Activated naive CD8-positive, alpha-beta T cell (primary cell): ENCODE data around the gene EIF4A3.
"Not testable (repeated sequence)": the region's sequence is repeated elsewhere in the genome, so short reads cannot be mapped to it uniquely, and the experiment has no call there.

Experiments used
- H3K27ac Mint-ChIP-seq: one replicate; pipeline ENCODE4 v1.8.0; 2021; ENCODE audit warnings: mixed read lengths
- H3K27me3 Mint-ChIP-seq: one replicate; pipeline ENCODE4 v1.8.0; 2021; ENCODE audit warnings: mixed read lengths
- H3K36me3 Mint-ChIP-seq: one replicate; pipeline ENCODE4 v1.8.0; 2021; ENCODE audit warnings: mixed read lengths
- H3K4me1 Mint-ChIP-seq: one replicate; pipeline ENCODE4 v1.8.0; 2021; ENCODE audit warnings: low read depth, mixed read lengths
- H3K4me3 Mint-ChIP-seq: one replicate; pipeline ENCODE4 v1.8.0; 2021; ENCODE audit warnings: mild to moderate bottlenecking, mixed read lengths
- H3K9me3 Mint-ChIP-seq: one replicate; pipeline ENCODE4 v1.8.0; 2021; ENCODE audit warnings: low read depth, mixed read lengths

The EIF4A3 gene

DNA sequence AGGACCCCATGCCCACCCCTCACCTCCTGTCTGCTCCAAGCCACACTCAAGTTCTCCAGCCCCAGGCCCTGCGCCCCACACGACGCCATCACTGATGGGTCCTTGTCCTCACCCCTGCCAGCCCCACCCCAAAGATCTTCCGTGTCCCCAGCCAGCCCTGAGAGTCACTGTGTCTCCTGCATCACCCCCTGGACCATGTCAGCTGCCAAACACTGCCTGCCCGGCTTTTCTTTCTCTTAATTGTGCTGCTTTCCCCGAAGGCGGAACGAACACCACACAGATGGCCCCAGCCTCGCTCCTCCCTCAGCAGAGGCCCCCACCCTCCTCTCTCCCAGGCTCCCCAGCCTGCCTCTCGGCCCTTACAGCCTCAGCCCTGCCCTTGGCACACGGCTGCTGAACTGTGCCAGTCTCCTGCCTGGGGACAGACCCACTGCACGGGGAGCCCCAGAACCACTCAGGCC lies 50.3 kb downstream of the EIF4A3 start:
- no peaks in the 10 kb centered on the region for H3K9me3 Mint-ChIP-seq

GRCh38 chr17:80095844-80096475 lies 51.0 kb downstream of the EIF4A3 start:
- Mint-ChIP-seq H3K27me3 (no peaks in the 10 kb centered on the region), H3K4me3 (no peak overlapping the region), H3K4me1 (peaks cover 17% of the 10 kb centered on the region), H3K27ac (no peak overlapping the region), H3K9me3 (no peaks in the 10 kb centered on the region), H3K36me3 (no peaks in the 10 kb centered on the region)

More for the DNA sequence above, 50.3 kb downstream of the EIF4A3 start:
- H3K36me3 Mint-ChIP-seq, result no peaks in the 10 kb centered on the region
- no peaks in the 10 kb centered on the region for H3K27me3 Mint-ChIP-seq
- H3K4me3 Mint-ChIP-seq, result no peak overlapping the region
- H3K27ac Mint-ChIP-seq, result no peak overlapping the region
- peaks cover 17% of the 10 kb centered on the region for H3K4me1 Mint-ChIP-seq

GRCh38 chr17:80095038-80095843 lies 51.7 kb downstream of the EIF4A3 start:
- H3K4me1 Mint-ChIP-seq, result peaks cover 9% of the 10 kb centered on the region
- no peaks in the 10 kb centered on the region for H3K27me3 Mint-ChIP-seq
- H3K9me3 Mint-ChIP-seq, result no peaks in the 10 kb centered on the region
- H3K36me3 Mint-ChIP-seq, result no peaks in the 10 kb centered on the region
- no peak overlapping the region for H3K4me3 Mint-ChIP-seq
- H3K27ac Mint-ChIP-seq, result no peak overlapping the region

DNA sequence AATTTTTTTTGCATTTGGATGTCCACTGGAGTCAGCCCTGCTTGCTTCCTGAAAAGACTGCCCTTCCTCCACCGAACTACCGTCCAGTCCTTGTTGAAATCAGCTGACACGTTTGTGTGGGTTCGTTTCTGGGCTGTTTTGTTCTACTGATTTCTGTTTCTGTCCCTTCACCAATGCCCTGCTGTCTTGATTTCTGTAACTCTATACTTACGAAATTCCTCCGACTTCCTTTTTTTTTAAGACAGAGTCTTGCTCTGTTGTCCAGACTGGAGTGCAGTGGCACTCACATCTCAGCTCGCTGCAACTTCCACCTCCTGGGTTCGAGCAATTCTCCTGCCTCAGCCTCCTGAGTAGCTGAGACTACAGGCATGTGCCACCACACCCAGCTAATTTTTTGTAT lies 54.0 kb downstream of the EIF4A3 start:
- no peak overlapping the region for H3K27ac Mint-ChIP-seq
- H3K4me1 Mint-ChIP-seq, result no peaks in the 10 kb centered on the region
- no peak overlapping the region for H3K4me3 Mint-ChIP-seq
- no peaks in the 10 kb centered on the region for H3K36me3 Mint-ChIP-seq
- no peaks in the 10 kb centered on the region for H3K27me3 Mint-ChIP-seq
- H3K9me3 Mint-ChIP-seq, result no peaks in the 10 kb centered on the region

GRCh38 chr17:80091376-80091775 lies 55.6 kb downstream of the EIF4A3 start:
- Mint-ChIP-seq H3K4me3 (no peak overlapping the region), H3K36me3 (no peaks in the 10 kb centered on the region), H3K27ac (no peak overlapping the region), H3K4me1 (no peaks in the 10 kb centered on the region), H3K9me3 (no peaks in the 10 kb centered on the region), H3K27me3 (no peaks in the 10 kb centered on the region)

GRCh38 chr17:80090164-80090563 lies 56.8 kb downstream of the EIF4A3 start:
- H3K27me3 Mint-ChIP-seq, H3K27ac Mint-ChIP-seq, H3K9me3 Mint-ChIP-seq, H3K4me3 Mint-ChIP-seq, H3K4me1 Mint-ChIP-seq, H3K36me3 Mint-ChIP-seq: not testable (repeated sequence)

DNA sequence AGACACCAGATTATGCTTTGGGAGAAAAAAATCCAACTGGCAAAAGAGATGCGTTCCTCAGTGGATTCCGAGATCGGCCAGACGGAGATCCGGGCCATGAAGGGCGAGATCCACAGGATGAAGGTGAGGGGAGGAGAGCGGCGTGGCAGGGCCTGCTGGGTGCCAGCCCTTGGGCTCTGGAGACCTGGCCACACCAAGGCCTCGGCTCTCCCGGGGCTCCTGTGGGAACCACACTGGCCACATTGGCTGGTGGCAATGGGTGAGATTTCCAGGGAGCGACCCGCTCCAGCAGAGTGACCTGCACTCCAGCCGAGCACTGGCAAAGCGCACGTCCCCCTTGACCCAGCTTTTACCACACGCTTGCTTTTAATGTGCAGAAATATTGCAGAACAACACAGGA lies 57.2 kb downstream of the EIF4A3 start:
- no peaks in the 10 kb centered on the region for H3K27me3 Mint-ChIP-seq
- H3K27ac Mint-ChIP-seq, result no peak overlapping the region
- no peaks in the 10 kb centered on the region for H3K9me3 Mint-ChIP-seq
- H3K36me3 Mint-ChIP-seq, result no peaks in the 10 kb centered on the region
- H3K4me1 Mint-ChIP-seq, result no peaks in the 10 kb centered on the region
- H3K4me3 Mint-ChIP-seq, result no peak overlapping the region

DNA sequence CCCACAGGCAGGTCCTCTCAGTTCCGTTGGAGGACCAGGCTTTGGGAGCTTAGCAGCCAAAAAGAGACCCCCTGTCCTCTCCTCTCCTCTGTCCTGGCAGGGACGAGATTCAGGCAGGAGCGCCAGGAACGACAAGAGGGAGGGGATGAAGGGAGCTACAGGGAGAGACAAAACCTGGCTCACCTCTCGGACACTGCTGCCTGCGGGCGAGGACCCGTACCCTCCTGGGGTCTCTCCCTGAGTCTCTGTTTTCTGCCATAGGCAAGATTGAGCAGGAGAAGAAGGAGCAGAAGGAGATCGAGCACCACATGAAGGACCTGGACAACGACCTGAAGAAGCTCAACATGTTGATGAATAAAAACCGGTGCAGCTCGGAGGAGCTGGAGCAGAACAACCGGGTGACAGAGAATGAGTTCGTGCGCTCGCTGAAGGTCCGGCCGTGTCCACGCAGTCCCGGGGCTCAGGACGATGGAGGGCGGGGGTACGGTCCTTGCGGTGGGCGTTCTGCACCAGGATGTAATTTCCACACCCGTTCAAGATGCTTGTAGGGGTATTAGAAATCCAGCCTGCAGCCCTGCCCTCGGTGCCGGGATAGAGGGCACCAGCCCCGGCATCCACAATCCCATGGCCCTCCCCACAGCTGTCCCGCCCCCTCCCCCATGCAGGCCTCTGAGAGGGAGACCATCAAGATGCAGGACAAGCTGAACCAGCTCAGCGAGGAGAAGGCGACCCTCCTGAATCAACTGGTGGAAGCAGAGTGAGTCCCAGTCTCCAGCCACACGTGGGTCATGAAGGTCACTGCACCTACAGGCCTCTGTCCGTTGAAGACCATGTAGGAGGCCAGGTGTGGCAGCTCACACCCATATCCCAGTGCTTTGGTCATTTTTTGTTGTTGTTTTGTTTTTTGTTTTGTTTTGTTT lies 59.3 kb downstream of the EIF4A3 start:
- Mint-ChIP-seq H3K9me3 (no peaks in the 10 kb centered on the region), H3K27ac (no peak overlapping the region), H3K36me3 (no peaks in the 10 kb centered on the region), H3K4me1 (peaks cover 3% of the 10 kb centered on the region), H3K4me3 (no peak overlapping the region), H3K27me3 (no peaks in the 10 kb centered on the region)

GRCh38 chr17:80086616-80087015 lies 60.3 kb downstream of the EIF4A3 start:
- Mint-ChIP-seq H3K9me3 (no peaks in the 10 kb centered on the region), H3K36me3 (no peaks in the 10 kb centered on the region), H3K27me3 (no peaks in the 10 kb centered on the region), H3K4me1 (peaks cover 3% of the 10 kb centered on the region), H3K27ac (no peak overlapping the region), H3K4me3 (no peak overlapping the region)

- Mint-ChIP-seq H3K36me3 (no peaks in the 10 kb centered on the region), H3K27me3 (no peaks in the 10 kb centered on the region), H3K9me3 (no peaks in the 10 kb centered on the region), H3K4me1 (peaks cover 3% of the 10 kb centered on the region), H3K4me3 (no peak overlapping the region), H3K27ac (no peak overlapping the region)
Measured at GRCh38 chr17:80086081-80086480, 60.8 kb downstream of the EIF4A3 start.

GRCh38 chr17:80084773-80085172 lies 62.2 kb downstream of the EIF4A3 start:
- H3K27ac Mint-ChIP-seq, result no peak overlapping the region
- no peaks in the 10 kb centered on the region for H3K9me3 Mint-ChIP-seq
- H3K4me3 Mint-ChIP-seq, result no peak overlapping the region
- no peaks in the 10 kb centered on the region for H3K27me3 Mint-ChIP-seq
- peaks cover 3% of the 10 kb centered on the region for H3K4me1 Mint-ChIP-seq
- no peaks in the 10 kb centered on the region for H3K36me3 Mint-ChIP-seq
